Measurements from ENCODE around the gene ASXL2.

DNA sequence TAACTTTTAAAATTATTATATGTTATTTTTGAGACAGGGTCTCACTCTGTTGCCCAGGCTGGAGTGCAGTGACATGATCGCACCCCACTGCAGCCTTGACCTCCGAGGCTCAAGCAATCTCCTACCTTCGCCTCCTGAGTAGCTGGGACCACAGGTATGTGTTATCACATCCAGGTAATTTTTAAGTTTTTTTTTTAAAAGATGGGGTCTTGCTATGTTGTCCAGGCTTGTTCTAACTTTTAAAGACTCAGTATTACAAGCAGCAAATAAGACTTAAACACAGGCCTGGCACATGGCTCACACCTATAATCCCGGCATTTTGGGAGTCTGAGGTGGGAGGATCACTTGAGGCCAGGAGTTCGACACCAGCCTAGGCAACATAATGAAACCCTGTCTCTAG is 101.2 kb downstream of the ASXL2 start:
- no peak for TF ChIP-seq CTCF (IDR thresholded peaks at IDR 0.05)
- no peak for TF ChIP-seq POLR2A (IDR thresholded peaks at IDR 0.05)
